IMR-90 (cell line): ENCODE data around the gene MSI2. TPM values are rescaled to one million over a fixed set of nuclear protein-coding genes. Genes with fewer than 3 reads are reported as not detected.

ENCODE experiments used
- ATAC-seq: fragments of 200-7000 bp; cut with Tn5 transposase; 2 replicates; pipeline ENCODE4 v1.9.1; 2020; ENCODE audit warnings: low read depth, mild to moderate bottlenecking, moderate library complexity
- BruUV-seq: library from RNA; stranded (reverse); fragments of 400-500 nt; replicated peaks from 2 replicates; lab custom pipeline; 2021; lab: Mats Ljungman, UMichigan
- CTCF ChIA-PET: fragments of 300-600 bp; formaldehyde crosslinking; extraction: SDS; loops from one replicate; lab custom pipeline; 2021; ENCODE audit warnings: antibody characterized with exemption; lab: Yijun Ruan, JAX
- POLR2A ChIA-PET: fragments of 300-600 bp; sonication (Branson Sonifier 250); formaldehyde crosslinking; loops from one replicate; lab custom pipeline; 2022; ENCODE audit warnings: antibody characterized with exemption; ENCODE audit not compliant: unreplicated experiment; lab: Charles Lee
- DNase-seq: peaks from one replicate; pipeline ENCODE4 v3.0.0; 2013
- H2AFZ ChIP-seq: replicated peaks from 2 replicates; pipeline ENCODE3; 2013; ENCODE audit warnings: low read length, mild to moderate bottlenecking; ENCODE audit not compliant: poor library complexity
- H2AK5ac ChIP-seq: 2 replicates; pipeline ENCODE4 v1.6.1; 2013; ENCODE audit warnings: low read depth, low read length, inconsistent platforms
- H2AK9ac ChIP-seq: replicated peaks from 2 replicates; pipeline ENCODE3; 2013; ENCODE audit warnings: mild to moderate bottlenecking, low read depth, low read length, moderate library complexity; ENCODE audit not compliant: poor library complexity
- H2BK120ac ChIP-seq: 2 replicates; pipeline ENCODE4 v1.6.1; 2013; ENCODE audit warnings: low read depth, low read length, inconsistent platforms
- H2BK15ac ChIP-seq: 3 replicates; pipeline ENCODE4 v1.6.1; 2013; ENCODE audit warnings: low read depth, low read length, inconsistent platforms
- H2BK20ac ChIP-seq: 2 replicates; pipeline ENCODE4 v1.6.1; 2013; ENCODE audit warnings: low read depth, mild to moderate bottlenecking, inconsistent platforms, low read length, moderate library complexity
- H2BK5ac ChIP-seq: 2 replicates; pipeline ENCODE4 v1.6.1; 2013; ENCODE audit warnings: mild to moderate bottlenecking, low read depth, low read length, inconsistent platforms; ENCODE audit not compliant: poor library complexity, severe bottlenecking
- H3K14ac ChIP-seq: replicated peaks from 2 replicates; pipeline ENCODE4 v1.6.1; 2013; ENCODE audit warnings: low read depth, low read length, inconsistent platforms
- H3K18ac ChIP-seq: 2 replicates; pipeline ENCODE4 v1.6.1; 2013; ENCODE audit warnings: low read depth, low read length, control low read depth
- H3K23ac ChIP-seq: 2 replicates; pipeline ENCODE4 v1.6.1; 2013; ENCODE audit warnings: low read depth, low read length, inconsistent platforms
- H3K27ac ChIP-seq: 2 replicates; pipeline ENCODE4 v1.5.1; 2013; ENCODE audit warnings: mild to moderate bottlenecking, control low read depth, low read length; ENCODE audit not compliant: insufficient read depth
- H3K27me3 ChIP-seq: 2 replicates; pipeline ENCODE4 v1.6.1; 2013; ENCODE audit warnings: low read length; ENCODE audit not compliant: control insufficient read depth, insufficient read depth
- H3K36me3 ChIP-seq: 2 replicates; pipeline ENCODE4 v1.6.1; 2013; ENCODE audit warnings: low read length, mixed read lengths; ENCODE audit not compliant: control insufficient read depth, insufficient read depth
- H3K4ac ChIP-seq: 2 replicates; pipeline ENCODE4 v1.6.1; 2013; ENCODE audit warnings: low read depth, low read length, inconsistent platforms
- H3K4me1 ChIP-seq: 2 replicates; pipeline ENCODE4 v1.6.1; 2013; ENCODE audit warnings: low read length, mixed read lengths; ENCODE audit not compliant: control insufficient read depth, insufficient read depth
- H3K4me2 ChIP-seq: 2 replicates; pipeline ENCODE4 v1.6.1; 2013; ENCODE audit warnings: low read depth, mild to moderate bottlenecking, control low read depth, low read length, moderate library complexity
- H3K4me3 ChIP-seq: 2 replicates; pipeline ENCODE4 v1.5.1; 2013; ENCODE audit warnings: low read depth, mild to moderate bottlenecking, control low read depth, low read length, moderate library complexity; ENCODE audit not compliant: insufficient read depth
- H3K56ac ChIP-seq: 2 replicates; pipeline ENCODE4 v1.6.1; 2013; ENCODE audit warnings: low read length, inconsistent platforms; ENCODE audit not compliant: insufficient read depth; ENCODE audit errors: extremely low read depth
- H3K79me1 ChIP-seq, 2 experiments: 2 replicates each; pipeline ENCODE4 v1.6.1; 2013; ENCODE audit warnings: low read length in 2 of 2, inconsistent platforms in 1 of 2, low read depth in 1 of 2
- H3K9ac ChIP-seq: 2 replicates; pipeline ENCODE4 v1.6.1; 2013; ENCODE audit warnings: low read depth, low read length, control low read depth
- H3K9me1 ChIP-seq: 2 replicates; pipeline ENCODE4 v1.6.1; 2013; ENCODE audit warnings: low read length, inconsistent platforms; ENCODE audit not compliant: insufficient read depth
- H3K9me3 ChIP-seq: 2 replicates; pipeline ENCODE4 v1.6.1; 2013; ENCODE audit warnings: low read length; ENCODE audit not compliant: control insufficient read depth, insufficient read depth
- H4K20me1 ChIP-seq: 2 replicates; pipeline ENCODE4 v1.6.1; 2013; ENCODE audit warnings: low read length, inconsistent platforms; ENCODE audit not compliant: insufficient read depth
- H4K5ac ChIP-seq: 2 replicates; pipeline ENCODE4 v1.6.1; 2013; ENCODE audit warnings: mild to moderate bottlenecking, low read depth, low read length, control low read depth
- H4K8ac ChIP-seq, 2 experiments: 2 replicates each; pipeline ENCODE4 v1.6.1; 2013; ENCODE audit warnings: low read depth in 2 of 2, low read length in 2 of 2, control low read depth in 1 of 2, inconsistent platforms in 1 of 2
- H4K91ac ChIP-seq: 2 replicates; pipeline ENCODE4 v1.6.1; 2013; ENCODE audit warnings: low read depth, low read length, inconsistent platforms; ENCODE audit not compliant: insufficient read depth
- BHLHE40 ChIP-seq: fragments of 150-350 bp; IDR thresholded peaks from 2 replicates; pipeline ENCODE4 v1.6.1; 2016; ENCODE audit warnings: mild to moderate bottlenecking, low read depth, low read length
- CEBPB ChIP-seq: IDR thresholded peaks from 2 replicates; pipeline ENCODE4 v1.6.1; 2012; ENCODE audit warnings: low read depth, low read length, improper control_type of control experiment
- CHD1 ChIP-seq: IDR thresholded peaks from 2 replicates; pipeline ENCODE4 v1.6.1; 2012; ENCODE audit warnings: low read depth, low read length, improper control_type of control experiment
- FOS ChIP-seq: fragments of 150-350 bp; IDR thresholded peaks from 2 replicates; pipeline ENCODE4 v1.6.1; 2016; ENCODE audit warnings: low read depth, low read length
- MAFK ChIP-seq: IDR thresholded peaks from 2 replicates; pipeline ENCODE4 v1.6.1; 2012; ENCODE audit warnings: low read depth, low read length, improper control_type of control experiment
- MAZ ChIP-seq: IDR thresholded peaks from 2 replicates; pipeline ENCODE4 v1.6.1; 2012; ENCODE audit warnings: low read depth, mild to moderate bottlenecking, low read length, improper control_type of control experiment, moderate library complexity, borderline replicate concordance
- MXI1 ChIP-seq: IDR thresholded peaks from 2 replicates; pipeline ENCODE4 v1.6.1; 2012; ENCODE audit warnings: low read depth, mild to moderate bottlenecking, low read length, moderate library complexity, borderline replicate concordance
- NFE2L2 ChIP-seq: fragments of 150-350 bp; IDR thresholded peaks from 2 replicates; pipeline ENCODE4 v1.6.1; 2016; ENCODE audit warnings: low read depth, mild to moderate bottlenecking, low read length
- POLR2A ChIP-seq: IDR thresholded peaks from 2 replicates; pipeline ENCODE4 v1.6.1; 2012; ENCODE audit warnings: mild to moderate bottlenecking, low read depth, low read length
- RAD21 ChIP-seq: IDR thresholded peaks from 2 replicates; pipeline ENCODE4 v1.6.1; 2012; ENCODE audit warnings: low read length, improper control_type of control experiment
- RCOR1 ChIP-seq: IDR thresholded peaks from 2 replicates; pipeline ENCODE4 v1.6.1; 2012; ENCODE audit warnings: mild to moderate bottlenecking, low read length, improper control_type of control experiment; ENCODE audit not compliant: insufficient replicate concordance
- RFX5 ChIP-seq: IDR thresholded peaks from 2 replicates; pipeline ENCODE4 v1.8.0; 2012; ENCODE audit warnings: low read depth, mild to moderate bottlenecking, low read length, moderate library complexity
- SMC3 ChIP-seq: fragments of 150-350 bp; IDR thresholded peaks from 2 replicates; pipeline ENCODE4 v1.6.1; 2016; ENCODE audit warnings: low read depth, mild to moderate bottlenecking, antibody characterized with exemption, low read length, moderate library complexity
- WGBS, 2 experiments: methylation state at CpG; one replicate each; pipeline versions ENCODE4 v1.1.5 to v1.1.7; 2013; ENCODE audit warnings: missing lambda C conversion rate in 2 of 2; ENCODE audit not compliant: insufficient read length in 1 of 2; ENCODE audit errors: extremely low coverage in 2 of 2; 5-methylcytosine and 5-hydroxymethylcytosine counted together
- dilution Hi-C: fragments of 300-500 bp; cut with HindIII; formaldehyde crosslinking; loops from one replicate; pipeline ENCODE4 v1.14.3; 2018; ENCODE audit warnings: low sequenced_read_pairs; ENCODE audit not compliant: unreplicated experiment
- in situ Hi-C: fragments of 300-500 bp; cut with MboI; formaldehyde crosslinking; loops from 3 replicates; pipeline ENCODE4 v1.14.3; 2019; ENCODE audit warnings: low sequenced_read_pairs, inconsistent platforms, mixed read lengths
- intact Hi-C: fragments of 100-400 bp; cut with micrococcal nuclease; formaldehyde crosslinking; loops from 2 replicates; pipeline ENCODE4 v1.10.0; 2022
- polyA plus RNA-seq, 3 experiments: library from polyadenylated mRNA; depleted of rRNA; stranded (reverse); fragments of >200 nt; gene quantifications; 2 replicates each; pipeline ENCODE4 v1.2.3, GENCODE V29; 2012; ENCODE audit warnings: low replicate concordance in 1 of 3
- total RNA-seq: library from RNA; depleted of rRNA; stranded (reverse); fragments of >200 nt; gene quantifications from 2 replicates; pipeline ENCODE4 v1.2.3, GENCODE V29; 2012
- TF ChIP-seq, protein P1 (sequence below): fragments of 150-350 bp; IDR thresholded peaks from 2 replicates; pipeline ENCODE4 v1.6.1; 2017; ENCODE audit warnings: mild to moderate bottlenecking, antibody characterized with exemption, low read length, low read depth
- TF ChIP-seq, protein P2 (sequence below): conservative IDR thresholded peaks from 2 replicates; pipeline ENCODE4 v1.5.1; 2012; ENCODE audit warnings: mild to moderate bottlenecking, low read depth, low read length, improper control_type of control experiment

The MSI2 gene
- total and polyA plus RNA-seq, 2 of the 4 experiments (the other 2 are of a cell fraction) = 13.0 to 16.0 TPM

DNA sequence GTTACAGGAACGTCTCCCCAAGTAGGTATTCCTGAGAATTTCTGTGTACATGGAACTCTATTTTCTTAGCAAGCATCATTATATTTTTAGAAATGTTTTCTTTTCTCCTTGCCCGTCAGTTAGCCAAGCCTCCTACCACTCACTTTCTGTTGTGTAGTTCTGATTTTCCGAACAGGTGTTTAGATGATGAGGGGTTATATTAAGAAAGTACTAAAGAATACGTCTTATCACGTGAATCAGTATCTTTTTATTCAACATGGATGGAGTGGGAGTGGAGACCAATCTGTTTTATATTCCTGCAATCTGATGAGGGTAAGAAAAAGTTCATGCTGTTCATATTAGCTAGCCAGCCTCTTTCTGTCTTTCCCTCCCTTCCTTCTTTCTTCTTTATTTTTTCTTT lies 29.4 kb downstream of the MSI2 start:
- in situ Hi-C loops = no loop called here

More for the DNA sequence above, 29.4 kb downstream of the MSI2 start:
- Histone ChIP-seq H3K18ac (no peak overlapping the region), H2BK5ac (no peak overlapping the region), H4K8ac (no peak overlapping the region), H3K4me3 (no peak overlapping the region), H3K27ac (no peak overlapping the region), H3K56ac (no peak overlapping the region), H2AK9ac (no peak overlapping the region), H3K23ac (no peak overlapping the region), H4K91ac (no peak overlapping the region), H2AK5ac (no peak overlapping the region), H3K79me1 (peaks cover 6 to 18% of the 10 kb centered on the region in 2 experiments; a peak in 2 of 4 replicates), H3K36me3 (peaks cover 5% of the 10 kb centered on the region; the same call in 1 of the 2 replicates), H3K14ac (no peak overlapping the region), H3K4ac (no peak overlapping the region), H2BK15ac (no peak overlapping the region), H2AFZ (no peak overlapping the region), H3K9me1 (peaks cover 10% of the 10 kb centered on the region; the same call in 1 of the 2 replicates), H3K27me3 (no peaks in the 10 kb centered on the region), H3K4me2 (no peak overlapping the region), H3K4me1 (peaks cover 3% of the 10 kb centered on the region; the same call in 1 of the 2 replicates), H3K9ac (no peak overlapping the region), H2BK20ac (no peak overlapping the region), H3K9me3 (no peaks in the 10 kb centered on the region), H4K20me1 (peaks cover 12% of the 10 kb centered on the region; the same call in 1 of the 2 replicates), H2BK120ac (no peak overlapping the region), H4K5ac (no peak overlapping the region)
- ChIA-PET POLR2A (no interaction called here), CTCF (no interaction called here)
- no peak for DNase-seq
- dilution Hi-C loops = no loop called here
- whole genome bisulfite sequencing, 2 experiments = no CpG with 5 or more reads among the region's 5 CpGs
- TF ChIP-seq SMC3 = no peak
- TF ChIP-seq MXI1 = no peak
- TF ChIP-seq, protein P1, sequence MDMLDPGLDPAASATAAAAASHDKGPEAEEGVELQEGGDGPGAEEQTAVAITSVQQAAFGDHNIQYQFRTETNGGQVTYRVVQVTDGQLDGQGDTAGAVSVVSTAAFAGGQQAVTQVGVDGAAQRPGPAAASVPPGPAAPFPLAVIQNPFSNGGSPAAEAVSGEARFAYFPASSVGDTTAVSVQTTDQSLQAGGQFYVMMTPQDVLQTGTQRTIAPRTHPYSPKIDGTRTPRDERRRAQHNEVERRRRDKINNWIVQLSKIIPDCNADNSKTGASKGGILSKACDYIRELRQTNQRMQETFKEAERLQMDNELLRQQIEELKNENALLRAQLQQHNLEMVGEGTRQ = no peak
- TF ChIP-seq FOS = no peak
- TF ChIP-seq, protein P2, sequence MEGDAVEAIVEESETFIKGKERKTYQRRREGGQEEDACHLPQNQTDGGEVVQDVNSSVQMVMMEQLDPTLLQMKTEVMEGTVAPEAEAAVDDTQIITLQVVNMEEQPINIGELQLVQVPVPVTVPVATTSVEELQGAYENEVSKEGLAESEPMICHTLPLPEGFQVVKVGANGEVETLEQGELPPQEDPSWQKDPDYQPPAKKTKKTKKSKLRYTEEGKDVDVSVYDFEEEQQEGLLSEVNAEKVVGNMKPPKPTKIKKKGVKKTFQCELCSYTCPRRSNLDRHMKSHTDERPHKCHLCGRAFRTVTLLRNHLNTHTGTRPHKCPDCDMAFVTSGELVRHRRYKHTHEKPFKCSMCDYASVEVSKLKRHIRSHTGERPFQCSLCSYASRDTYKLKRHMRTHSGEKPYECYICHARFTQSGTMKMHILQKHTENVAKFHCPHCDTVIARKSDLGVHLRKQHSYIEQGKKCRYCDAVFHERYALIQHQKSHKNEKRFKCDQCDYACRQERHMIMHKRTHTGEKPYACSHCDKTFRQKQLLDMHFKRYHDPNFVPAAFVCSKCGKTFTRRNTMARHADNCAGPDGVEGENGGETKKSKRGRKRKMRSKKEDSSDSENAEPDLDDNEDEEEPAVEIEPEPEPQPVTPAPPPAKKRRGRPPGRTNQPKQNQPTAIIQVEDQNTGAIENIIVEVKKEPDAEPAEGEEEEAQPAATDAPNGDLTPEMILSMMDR = no peak
- TF ChIP-seq RCOR1 = no peak
- no peak for TF ChIP-seq CEBPB
- no peak for TF ChIP-seq RFX5
- TF ChIP-seq BHLHE40 = no peak
- TF ChIP-seq NFE2L2 = no peak
- no peak for TF ChIP-seq MAZ
- TF ChIP-seq POLR2A = no peak
- TF ChIP-seq CHD1 = no peak
- no peak for TF ChIP-seq RAD21
- TF ChIP-seq MAFK = no peak
- intact Hi-C loops = no loop called here
- no TSS peak for BruUV-seq
- no peak for ATAC-seq
